Urinary bladder (tissue), 4 donors: ENCODE measurements around the gene CRISPLD2. TPM values are rescaled to one million over a fixed set of nuclear protein-coding genes. Genes with fewer than 3 reads are reported as not detected.

Experiments used
- DNase-seq: peaks from one replicate; pipeline ENCODE4 v3.0.0-alpha.2; 2015; ENCODE audit errors: extremely low spot score
- H3K27ac ChIP-seq: one replicate; pipeline ENCODE4 v1.5.1; 2013; ENCODE audit warnings: low read depth, mild to moderate bottlenecking, moderate library complexity
- H3K36me3 ChIP-seq: one replicate; pipeline ENCODE4 v1.6.1; 2013; ENCODE audit warnings: mild to moderate bottlenecking, moderate library complexity; ENCODE audit not compliant: insufficient read depth
- H3K4me1 ChIP-seq: one replicate; pipeline ENCODE4 v1.6.1; 2013; ENCODE audit warnings: mild to moderate bottlenecking, moderate library complexity; ENCODE audit not compliant: insufficient read depth
- H3K4me3 ChIP-seq: one replicate; pipeline ENCODE4 v1.5.1; 2013; ENCODE audit warnings: low read depth, low read length
- WGBS: extraction: QIAGEN DNeasy Blood & Tissue Kit; methylation state at CpG from one replicate; pipeline ENCODE4 v1.1.7; 2013; 5-methylcytosine and 5-hydroxymethylcytosine counted together
- polyA plus RNA-seq: library from polyadenylated mRNA; stranded (reverse); fragments of 200-250 nt; gene quantifications from one replicate; pipeline ENCODE4 v1.2.3, GENCODE V29; 2013
- total RNA-seq: library from RNA; depleted of rRNA; stranded (reverse); fragments of >200 nt; gene quantifications from one replicate; pipeline ENCODE4 v1.2.3, GENCODE V29; 2014
- donor health status: healthy with polysubstance abuse.
- donor health status: healthy.

CRISPLD2 gene
- total and polyA plus RNA-seq, 2 donors: 69.1 to 228 TPM

GRCh38 chr16:84808826-84809225, 11.0 kb upstream of the CRISPLD2 start:
- H3K36me3 ChIP-seq: no peaks in the 10 kb centered on the region
- WGBS: 93% methylated on average over 8 of the region's 8 CpGs
- no peaks in the 10 kb centered on the region for H3K4me1 ChIP-seq
- no peak overlapping the region for H3K4me3 ChIP-seq
- no peak for DNase-seq
- no peak overlapping the region for H3K27ac ChIP-seq

- Histone ChIP-seq H3K36me3 (no peaks in the 10 kb centered on the region), H3K27ac (peak overlapping the region; percentile 50), H3K4me3 (no peak overlapping the region), H3K4me1 (no peaks in the 10 kb centered on the region)
- DNase-seq: no peak
- 64% methylated on average over 17 of the region's 17 CpGs for WGBS
These were observed 9.1 kb upstream of the CRISPLD2 start for GRCh38 chr16:84810518-84811273.

- 99% methylated on average over 2 of the region's 2 CpGs for WGBS
- Histone ChIP-seq H3K4me1 (no peaks in the 10 kb centered on the region), H3K36me3 (no peaks in the 10 kb centered on the region), H3K4me3 (no peak overlapping the region), H3K27ac (no peak overlapping the region)
- DNase-seq: no peak
These were observed 8.3 kb upstream of the CRISPLD2 start for GRCh38 chr16:84811529-84811928.

- H3K36me3 ChIP-seq: no peaks in the 10 kb centered on the region
- H3K27ac ChIP-seq: no peak overlapping the region
- no peak overlapping the region for H3K4me3 ChIP-seq
- H3K4me1 ChIP-seq: no peaks in the 10 kb centered on the region
- 79% methylated on average over 15 of the region's 15 CpGs for WGBS
- DNase-seq: no peak
These were observed 6.4 kb upstream of the CRISPLD2 start for GRCh38 chr16:84813141-84813934.

- WGBS: 67% methylated on average over 7 of the region's 7 CpGs
- H3K36me3 ChIP-seq: no peaks in the 10 kb centered on the region
These were observed 4.3 kb upstream of the CRISPLD2 start for GRCh38 chr16:84815462-84815861.

GRCh38 chr16:84816023-84816422, 3.8 kb upstream of the CRISPLD2 start:
- WGBS: 86% methylated on average over 7 of the region's 7 CpGs
- no peak for DNase-seq
- H3K36me3 ChIP-seq: no peaks in the 10 kb centered on the region
- no peaks in the 10 kb centered on the region for H3K4me1 ChIP-seq
- H3K27ac ChIP-seq: no peak overlapping the region
- no peak overlapping the region for H3K4me3 ChIP-seq

More at GRCh38 chr16:84815462-84815861, 4.3 kb upstream of the CRISPLD2 start:
- DNase-seq: no peak
- Histone ChIP-seq H3K27ac (no peak overlapping the region), H3K4me3 (no peak overlapping the region), H3K4me1 (no peaks in the 10 kb centered on the region)

GRCh38 chr16:84816485-84816884, 3.3 kb upstream of the CRISPLD2 start:
- Histone ChIP-seq H3K4me3 (no peak overlapping the region), H3K4me1 (no peaks in the 10 kb centered on the region), H3K36me3 (no peaks in the 10 kb centered on the region), H3K27ac (no peak overlapping the region)
- no peak for DNase-seq
- 86% methylated on average over 10 of the region's 10 CpGs for WGBS

- Histone ChIP-seq H3K4me3 (no peak overlapping the region), H3K36me3 (no peaks in the 10 kb centered on the region), H3K27ac (no peak overlapping the region), H3K4me1 (no peaks in the 10 kb centered on the region)
- DNase-seq: no peak
- WGBS: 91% methylated on average over 10 of the region's 10 CpGs
These were observed 2.6 kb upstream of the CRISPLD2 start for GRCh38 chr16:84817206-84817605.

GRCh38 chr16:84817613-84818012, 2.2 kb upstream of the CRISPLD2 start:
- H3K4me3 ChIP-seq: no peak overlapping the region
- no peaks in the 10 kb centered on the region for H3K36me3 ChIP-seq
- DNase-seq: no peak
- no peak overlapping the region for H3K27ac ChIP-seq
- WGBS: 81% methylated on average over 2 of the region's 2 CpGs
- no peaks in the 10 kb centered on the region for H3K4me1 ChIP-seq

- Histone ChIP-seq H3K27ac (no peak overlapping the region), H3K4me1 (no peaks in the 10 kb centered on the region), H3K4me3 (no peak overlapping the region), H3K36me3 (no peaks in the 10 kb centered on the region)
- 87% methylated on average over 2 of the region's 2 CpGs for WGBS
- no peak for DNase-seq
These were observed 1.7 kb upstream of the CRISPLD2 start for GRCh38 chr16:84818133-84818532.

GRCh38 chr16:84818989-84819643, 669 bp upstream of the CRISPLD2 start:
- peak overlapping the region; percentile 6 for H3K4me3 ChIP-seq
- WGBS: 74% methylated on average over 29 of the region's 29 CpGs

GRCh38 chr16:84820305-84820684, 510 bp downstream of the CRISPLD2 start:
- peak overlapping the region; percentile 44 for H3K27ac ChIP-seq

More at GRCh38 chr16:84818989-84819643, 669 bp upstream of the CRISPLD2 start:
- Histone ChIP-seq H3K36me3 (no peaks in the 10 kb centered on the region), H3K27ac (no peak overlapping the region), H3K4me1 (no peaks in the 10 kb centered on the region)
- no peak for DNase-seq

GRCh38 chr16:84820771-84821170, 986 bp downstream of the CRISPLD2 start:
- Histone ChIP-seq H3K4me3 (peak overlapping the region; percentile 61), H3K4me1 (no peaks in the 10 kb centered on the region), H3K27ac (peak overlapping the region; percentile 44), H3K36me3 (no peaks in the 10 kb centered on the region)
- DNase-seq: no peak
- 26% methylated on average over 12 of the region's 12 CpGs for WGBS

More at GRCh38 chr16:84820305-84820684, 510 bp downstream of the CRISPLD2 start:
- peak overlapping the region; percentile 61 for H3K4me3 ChIP-seq
- no peaks in the 10 kb centered on the region for H3K36me3 ChIP-seq
- H3K4me1 ChIP-seq: no peaks in the 10 kb centered on the region
- DNase-seq: no peak
- 18% methylated on average over 8 of the region's 8 CpGs for WGBS
